ENCODE measurements around the gene CD3E.

Gene CD3E

GRCh38 chr11:118286545-118286944 is 18.0 kb upstream of the CD3E start:
- TF ChIP-seq, protein P1, sequence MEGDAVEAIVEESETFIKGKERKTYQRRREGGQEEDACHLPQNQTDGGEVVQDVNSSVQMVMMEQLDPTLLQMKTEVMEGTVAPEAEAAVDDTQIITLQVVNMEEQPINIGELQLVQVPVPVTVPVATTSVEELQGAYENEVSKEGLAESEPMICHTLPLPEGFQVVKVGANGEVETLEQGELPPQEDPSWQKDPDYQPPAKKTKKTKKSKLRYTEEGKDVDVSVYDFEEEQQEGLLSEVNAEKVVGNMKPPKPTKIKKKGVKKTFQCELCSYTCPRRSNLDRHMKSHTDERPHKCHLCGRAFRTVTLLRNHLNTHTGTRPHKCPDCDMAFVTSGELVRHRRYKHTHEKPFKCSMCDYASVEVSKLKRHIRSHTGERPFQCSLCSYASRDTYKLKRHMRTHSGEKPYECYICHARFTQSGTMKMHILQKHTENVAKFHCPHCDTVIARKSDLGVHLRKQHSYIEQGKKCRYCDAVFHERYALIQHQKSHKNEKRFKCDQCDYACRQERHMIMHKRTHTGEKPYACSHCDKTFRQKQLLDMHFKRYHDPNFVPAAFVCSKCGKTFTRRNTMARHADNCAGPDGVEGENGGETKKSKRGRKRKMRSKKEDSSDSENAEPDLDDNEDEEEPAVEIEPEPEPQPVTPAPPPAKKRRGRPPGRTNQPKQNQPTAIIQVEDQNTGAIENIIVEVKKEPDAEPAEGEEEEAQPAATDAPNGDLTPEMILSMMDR (conservative IDR thresholded peaks at IDR 0.05; ENCODE audit: low read depth): no peak
- ChIA-PET POLR2A (ENCODE audit: low non-redundant PET) (no interaction called here), CTCF (interaction anchor here (0.6 to 1.4 kb wide), 2 partner anchors 21 to 88 kb away, joined by 3 read pairs; no protein-coding TSS in a partner anchor)
- no peak for DNase-seq (ENCODE audit: low spot score)
- no peak overlapping the region for H3K27ac ChIP-seq

DNA sequence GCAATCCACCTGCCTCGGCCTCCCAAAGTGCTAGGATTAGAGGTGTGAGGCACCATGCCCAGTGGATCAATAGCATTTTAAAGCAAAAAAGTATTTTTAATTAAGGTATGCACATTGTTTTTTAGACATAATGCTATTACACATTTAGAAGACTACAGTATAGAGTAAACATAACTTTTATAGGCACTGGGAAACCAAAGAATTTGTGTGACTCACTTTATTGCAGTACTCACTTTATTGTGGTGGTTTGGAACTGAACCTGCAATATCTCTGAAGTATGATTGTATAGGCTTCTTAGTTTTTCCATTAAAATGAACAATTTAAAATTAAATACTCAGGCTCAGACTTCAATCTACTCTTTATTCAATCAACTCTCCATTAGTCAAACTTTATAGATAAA is 17.5 kb upstream of the CD3E start:
- no peak for DNase-seq (ENCODE audit: low spot score)
- no peak overlapping the region for H3K27ac ChIP-seq
- ChIA-PET POLR2A (ENCODE audit: low non-redundant PET) (no interaction called here), CTCF (interaction anchor here (0.6 to 1.4 kb wide), 2 partner anchors 21 to 89 kb away, joined by 3 read pairs; no protein-coding TSS in a partner anchor)
- TF ChIP-seq, protein P1 (conservative IDR thresholded peaks at IDR 0.05; ENCODE audit: low read depth): no peak

DNA sequence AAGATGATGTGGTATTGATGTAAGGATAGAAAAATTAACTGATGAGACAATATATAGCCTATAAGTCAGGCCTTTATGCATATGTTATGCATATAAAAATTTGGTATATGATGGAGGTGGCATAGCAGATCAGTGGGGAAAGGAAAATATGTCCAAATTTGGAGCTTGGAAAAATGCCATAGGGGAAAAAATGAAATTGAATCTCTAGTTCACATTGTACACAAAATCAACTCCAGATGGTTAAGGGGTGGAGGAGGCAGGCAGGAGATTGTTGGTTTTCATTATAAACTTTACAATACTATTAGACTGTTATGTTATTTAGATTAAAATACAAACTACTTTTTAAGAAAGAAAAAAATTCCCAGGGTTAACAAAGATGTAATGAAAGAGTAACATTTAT is 15.1 kb upstream of the CD3E start:
- DNase-seq (ENCODE audit: low spot score): no peak
- TF ChIP-seq, protein P1 (conservative IDR thresholded peaks at IDR 0.05; ENCODE audit: low read depth): no peak
- no peak overlapping the region for H3K27ac ChIP-seq
- CTCF ChIA-PET: interaction anchor here (0.7 kb wide), 1 partner anchor 25 kb away, joined by 3 read pairs; the partner anchor contains the start of gene MPZL2
- POLR2A ChIA-PET (ENCODE audit: low non-redundant PET): no interaction called here

GRCh38 chr11:118290923-118291322 is 13.6 kb upstream of the CD3E start:
- peak; percentile 62 for DNase-seq (ENCODE audit: low spot score)
- H3K27ac ChIP-seq: no peak overlapping the region
- ChIA-PET POLR2A (ENCODE audit: low non-redundant PET) (no interaction called here), CTCF (interaction anchor here (0.6 to 2.0 kb wide), 8 partner anchors 9 to 120 kb away, joined by 3 to 13 read pairs (median 4); partner anchors contain the start of gene MPZL3)
- TF ChIP-seq, protein P1 (conservative IDR thresholded peaks at IDR 0.05; ENCODE audit: low read depth): peak; percentile 46

GRCh38 chr11:118291477-118292135 is 12.9 kb upstream of the CD3E start:
- no peak overlapping the region for H3K27ac ChIP-seq
- TF ChIP-seq, protein P1 (conservative IDR thresholded peaks at IDR 0.05; ENCODE audit: low read depth): no peak
- ChIA-PET POLR2A (ENCODE audit: low non-redundant PET) (no interaction called here), CTCF (interaction anchor here (0.6 to 2.0 kb wide), 9 partner anchors 10 to 121 kb away, joined by 3 to 13 read pairs (median 4); partner anchors contain the start of gene MPZL3)
- peak; percentile 58 for DNase-seq (ENCODE audit: low spot score)

- no peak overlapping the region for H3K27ac ChIP-seq
- no peak for DNase-seq (ENCODE audit: low spot score)
- ChIA-PET POLR2A (ENCODE audit: low non-redundant PET) (no interaction called here), CTCF (no interaction called here)
- TF ChIP-seq, protein P1 (conservative IDR thresholded peaks at IDR 0.05; ENCODE audit: low read depth): no peak
Measured at GRCh38 chr11:118294053-118294452, 10.5 kb upstream of the CD3E start.
